Neural cell (in vitro differentiated cells): ENCODE results near the gene UBA5. TPM values are rescaled to one million over a fixed set of nuclear protein-coding genes. Genes with fewer than 3 reads are reported as not detected.

Source experiments
- H2AFZ ChIP-seq: fragments of 200-600, 300-800 bp; sonication (generic), shearing (Covaris generic); 2 replicates; pipeline ENCODE4 v1.6.0; 2014; ENCODE audit warnings: low read depth, mild to moderate bottlenecking, antibody characterized with exemption, low read length, moderate library complexity
- H3F3A ChIP-seq: fragments of 200-600 bp; shearing (Covaris generic); 2 replicates; pipeline ENCODE4 v1.6.1; 2016; ENCODE audit warnings: mild to moderate bottlenecking, moderate library complexity, mixed read lengths, antibody characterized with exemption, low read length; ENCODE audit not compliant: insufficient read depth, poor library complexity, severe bottlenecking
- H3K27ac ChIP-seq: fragments of 200-600, 300-800 bp; sonication (generic), shearing (Covaris generic); 2 replicates; pipeline ENCODE4 v1.5.1; 2014; ENCODE audit warnings: mild to moderate bottlenecking, low read length, moderate library complexity
- H3K27me3 ChIP-seq: fragments of 300-800, 200-600 bp; sonication (generic), shearing (Covaris generic); 2 replicates; pipeline ENCODE4 v1.6.0; 2014; ENCODE audit warnings: mild to moderate bottlenecking, low read depth, low read length, moderate library complexity; ENCODE audit not compliant: insufficient read depth
- H3K36me3 ChIP-seq: fragments of 300-800, 200-600 bp; sonication (generic), shearing (Covaris generic); 2 replicates; pipeline ENCODE4 v1.5.1; 2014; ENCODE audit warnings: mild to moderate bottlenecking, antibody characterized with exemption, low read length, moderate library complexity; ENCODE audit not compliant: insufficient read depth
- H3K4me2 ChIP-seq: fragments of 300-800, 200-600 bp; sonication (generic), shearing (Covaris generic); 2 replicates; pipeline ENCODE4 v1.6.0; 2014; ENCODE audit warnings: mild to moderate bottlenecking, low read length
- H3K4me3 ChIP-seq: fragments of 300-800, 200-600 bp; sonication (generic), shearing (Covaris generic); 2 replicates; pipeline ENCODE4 v1.5.1; 2014; ENCODE audit warnings: mild to moderate bottlenecking, low read length, moderate library complexity
- H3K79me2 ChIP-seq: fragments of 200-600 bp; shearing (Covaris generic); replicated peaks from 2 replicates; pipeline ENCODE4 v1.6.0; 2014; ENCODE audit warnings: mild to moderate bottlenecking, low read length, moderate library complexity; ENCODE audit not compliant: insufficient read depth
- H3K9ac ChIP-seq: fragments of 300-800, 200-600 bp; sonication (generic), shearing (Covaris generic); 2 replicates; pipeline ENCODE4 v1.6.1; 2016; ENCODE audit warnings: mild to moderate bottlenecking, low read length, mixed read lengths
- H3K9me2 ChIP-seq: fragments of 200-600 bp; shearing (Covaris generic); 2 replicates; pipeline ENCODE4 v1.6.1; 2016; ENCODE audit warnings: mild to moderate bottlenecking, low read length, mixed read lengths; ENCODE audit not compliant: insufficient read depth
- H3K9me3 ChIP-seq: fragments of 200-600, 300-800 bp; sonication (generic), shearing (Covaris generic); 2 replicates; pipeline ENCODE4 v1.6.1; 2016; ENCODE audit warnings: mild to moderate bottlenecking, mixed run types, low read length, moderate library complexity, mixed read lengths
- H4K20me1 ChIP-seq: fragments of 200-600 bp; shearing (Covaris generic); 2 replicates; pipeline ENCODE4 v1.6.1; 2016; ENCODE audit warnings: mild to moderate bottlenecking, mixed run types; ENCODE audit not compliant: insufficient read depth
- CTCF ChIP-seq: fragments of 450-650 bp; IDR thresholded peaks from 2 replicates; pipeline ENCODE4 v1.5.1; 2014; ENCODE audit warnings: antibody characterized with exemption, mild to moderate bottlenecking, moderate library complexity; ENCODE audit not compliant: poor library complexity, severe bottlenecking
- EP300 ChIP-seq: fragments of 450-650 bp; conservative IDR thresholded peaks from 2 replicates; pipeline ENCODE4 v1.6.1; 2014; ENCODE audit warnings: antibody characterized with exemption, mild to moderate bottlenecking, moderate library complexity; ENCODE audit not compliant: poor library complexity, severe bottlenecking
- EZH2 ChIP-seq: fragments of 200-600, 300-800 bp; shearing (Covaris generic), sonication (generic); IDR thresholded peaks from 2 replicates; pipeline ENCODE4 v1.6.1; 2014; ENCODE audit warnings: antibody characterized with exemption, low read length, borderline replicate concordance, mild to moderate bottlenecking; ENCODE audit not compliant: insufficient read depth, poor library complexity, severe bottlenecking
- MXI1 ChIP-seq: fragments of 450-650 bp; conservative IDR thresholded peaks from 2 replicates; pipeline ENCODE4 v1.6.1; 2014; ENCODE audit warnings: antibody characterized with exemption, mild to moderate bottlenecking; ENCODE audit not compliant: poor library complexity, severe bottlenecking
- POLR2AphosphoS5 ChIP-seq: IDR thresholded peaks from 2 replicates; pipeline ENCODE4 v1.6.1; 2012
- RAD21 ChIP-seq: fragments of 450-650 bp; conservative IDR thresholded peaks from 2 replicates; pipeline ENCODE4 v1.6.1; 2014; ENCODE audit warnings: antibody characterized with exemption, mild to moderate bottlenecking, moderate library complexity
- REST ChIP-seq: IDR thresholded peaks from 2 replicates; pipeline ENCODE4 v1.6.1; 2012; ENCODE audit warnings: borderline replicate concordance
- SMC3 ChIP-seq: fragments of 450-650 bp; conservative IDR thresholded peaks from 2 replicates; pipeline ENCODE4 v1.6.1; 2014; ENCODE audit warnings: antibody characterized with exemption, mild to moderate bottlenecking, moderate library complexity; ENCODE audit not compliant: poor library complexity
- TAF1 ChIP-seq: IDR thresholded peaks from 2 replicates; pipeline ENCODE4 v1.6.1; 2012; ENCODE audit warnings: low read depth
- polyA plus RNA-seq: library from polyadenylated mRNA; depleted of rRNA; stranded (reverse); fragments of >200 nt; gene quantifications from 2 replicates; pipeline ENCODE4 v1.2.3, GENCODE V29; 2014

UBA5 gene
- polyA plus RNA-seq, 1 donor from 2014 or later: 77.8 TPM

- Histone ChIP-seq H4K20me1 (no peaks in the 10 kb centered on the region), H3K9ac (no peak overlapping the region), H3K9me3 (no peaks in the 10 kb centered on the region), H3K4me3 (no peak overlapping the region), H3K9me2 (no peaks in the 10 kb centered on the region), H3F3A (no peaks in the 10 kb centered on the region), H3K4me2 (no peak overlapping the region), H3K36me3 (peaks cover 4% of the 10 kb centered on the region), H3K27ac (no peak overlapping the region), H2AFZ (no peak overlapping the region), H3K79me2 (no peaks in the 10 kb centered on the region), H3K27me3 (no peaks in the 10 kb centered on the region)
- TF ChIP-seq POLR2AphosphoS5: no peak
- no peak for TF ChIP-seq EP300
- peak; percentile 4 for TF ChIP-seq CTCF
- TF ChIP-seq SMC3: no peak
Measured at GRCh38 chr3:132642539-132642847, 17.6 kb upstream of the UBA5 start.

GRCh38 chr3:132643366-132643765 is 16.8 kb upstream of the UBA5 start:
- Histone ChIP-seq H2AFZ (no peak overlapping the region), H3K27ac (no peak overlapping the region), H3K27me3 (no peaks in the 10 kb centered on the region), H3K4me3 (no peak overlapping the region), H3K4me2 (no peak overlapping the region), H3F3A (no peaks in the 10 kb centered on the region), H3K9ac (no peak overlapping the region), H3K79me2 (no peaks in the 10 kb centered on the region), H3K9me2 (no peaks in the 10 kb centered on the region), H3K9me3 (no peaks in the 10 kb centered on the region), H3K36me3 (peaks cover 4% of the 10 kb centered on the region), H4K20me1 (no peaks in the 10 kb centered on the region)
- TF ChIP-seq EP300: no peak
- TF ChIP-seq SMC3: no peak
- TF ChIP-seq CTCF: no peak
- no peak for TF ChIP-seq RAD21

GRCh38 chr3:132645058-132645457 is 15.1 kb upstream of the UBA5 start:
- no peak overlapping the region for H3K4me3 ChIP-seq
- no peaks in the 10 kb centered on the region for H3K9me3 ChIP-seq
- no peak for TF ChIP-seq RAD21
- no peak for TF ChIP-seq EZH2
- no peak for TF ChIP-seq TAF1
- no peak for TF ChIP-seq REST
- TF ChIP-seq MXI1: no peak
- TF ChIP-seq SMC3: no peak
- no peak for TF ChIP-seq EP300
- no peak for TF ChIP-seq CTCF
- no peak for TF ChIP-seq POLR2AphosphoS5
- no peaks in the 10 kb centered on the region for H3K27me3 ChIP-seq
- no peaks in the 10 kb centered on the region for H3F3A ChIP-seq
- H3K27ac ChIP-seq: no peak overlapping the region
- no peak overlapping the region for H3K4me2 ChIP-seq
- H3K9me2 ChIP-seq: no peaks in the 10 kb centered on the region
- H3K79me2 ChIP-seq: no peaks in the 10 kb centered on the region
- H3K36me3 ChIP-seq: peaks cover 4% of the 10 kb centered on the region
- H4K20me1 ChIP-seq: no peaks in the 10 kb centered on the region
- no peak overlapping the region for H3K9ac ChIP-seq
- H2AFZ ChIP-seq: no peak overlapping the region
